NCI-H187 (cell line): ENCODE measurements around the gene CUL9.

Experiments used
- DNase-seq, 2 experiments: peaks; one replicate each; lab custom pipeline; 2025; lab: John Stamatoyannopoulos, UW

CUL9 gene

DNA sequence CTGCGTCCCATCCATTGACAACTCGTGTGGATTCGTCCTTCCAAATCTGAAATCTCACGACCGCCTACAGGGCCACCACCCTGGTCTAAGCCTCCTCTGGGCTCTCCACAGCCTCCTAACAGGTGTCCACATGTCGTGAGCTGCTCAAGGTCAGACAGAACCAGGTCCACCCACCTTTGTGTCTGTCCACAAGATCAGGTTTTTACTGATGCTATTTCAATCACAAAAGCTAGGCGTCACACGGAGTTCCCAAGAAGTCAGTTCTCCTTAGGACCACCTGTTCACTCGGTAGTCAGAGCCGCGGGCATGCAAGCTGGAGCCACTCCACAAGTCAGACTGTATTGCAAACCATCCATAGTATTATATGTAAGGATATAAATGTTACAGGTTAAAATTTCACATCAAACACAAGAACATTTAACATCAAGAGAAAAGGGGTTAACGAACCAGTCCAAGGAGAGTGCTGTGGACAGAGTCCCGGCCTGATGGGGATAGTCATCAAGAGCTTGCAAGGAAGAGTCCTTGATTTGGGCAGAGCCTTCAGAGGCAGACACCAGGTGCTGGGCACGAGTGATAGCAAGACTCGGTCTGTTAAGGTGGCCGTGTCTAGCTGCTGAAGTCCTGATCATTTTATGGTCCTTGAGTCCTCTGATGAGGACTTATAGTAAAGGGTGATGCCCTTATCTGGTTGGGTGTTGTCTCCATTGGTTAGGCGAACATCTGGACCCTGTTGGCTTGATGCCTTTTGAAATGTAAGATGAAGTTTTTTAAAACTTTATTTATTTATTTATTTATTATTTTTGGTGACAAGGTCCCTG, 48.0 kb downstream of the CUL9 start:
- DNase-seq: no peak

DNA sequence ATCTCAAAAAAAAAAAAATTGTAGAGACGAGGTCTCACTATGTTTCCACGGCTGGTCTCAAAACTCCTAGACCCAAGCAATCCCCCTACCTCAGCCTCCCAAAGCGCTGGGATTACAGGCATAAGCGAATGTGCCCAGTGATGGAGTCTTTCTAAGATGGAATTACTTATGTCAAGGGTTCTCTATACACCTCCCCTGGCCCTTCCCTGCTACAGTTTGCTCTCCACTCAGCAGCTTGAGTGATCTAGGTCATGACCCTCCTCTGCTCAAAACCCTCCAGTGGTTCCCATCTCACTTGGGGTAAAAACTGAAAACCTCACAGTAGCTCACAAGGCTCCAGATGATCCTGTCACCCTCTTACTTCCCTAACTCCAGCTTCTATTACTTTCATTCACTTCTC, 49.1 kb downstream of the CUL9 start:
- DNase-seq: no peak

GRCh38 chr6:43231735-43232450, 49.9 kb downstream of the CUL9 start:
- DNase-seq: no peak

GRCh38 chr6:43235841-43236240, 53.8 kb downstream of the CUL9 start:
- no peak for DNase-seq

GRCh38 chr6:43239054-43239453, 57.1 kb downstream of the CUL9 start:
- DNase-seq: no peak

DNA sequence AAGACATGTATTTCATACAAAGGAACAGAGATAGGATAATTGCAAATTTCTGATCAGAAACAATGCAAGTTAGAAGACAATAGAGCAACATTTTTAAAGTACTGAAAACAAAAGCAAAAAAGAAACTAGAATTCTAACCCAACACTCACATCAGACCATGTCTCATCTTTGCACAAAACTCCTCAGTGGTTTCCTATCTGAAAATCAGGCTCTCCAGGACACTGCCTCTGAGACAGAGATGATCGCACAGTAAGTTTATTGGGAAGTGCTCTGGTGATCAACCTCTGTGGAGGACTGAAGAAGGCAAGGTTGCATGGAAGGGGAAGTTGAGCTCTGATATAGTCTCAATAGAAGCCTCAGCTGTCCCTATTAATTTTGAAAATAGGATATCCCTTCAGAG, 59.0 kb downstream of the CUL9 start:
- no peak for DNase-seq

- DNase-seq: no peak
These were observed 59.5 kb downstream of the CUL9 start for GRCh38 chr6:43241446-43241845.

GRCh38 chr6:43242908-43243663, 61.1 kb downstream of the CUL9 start, which contains the start of gene TTBK1:
TTBK1 (plus strand) TSS chr6:43243481; CDS start chr6:43246661, 3,180 bp downstream.
- no peak for DNase-seq

DNA sequence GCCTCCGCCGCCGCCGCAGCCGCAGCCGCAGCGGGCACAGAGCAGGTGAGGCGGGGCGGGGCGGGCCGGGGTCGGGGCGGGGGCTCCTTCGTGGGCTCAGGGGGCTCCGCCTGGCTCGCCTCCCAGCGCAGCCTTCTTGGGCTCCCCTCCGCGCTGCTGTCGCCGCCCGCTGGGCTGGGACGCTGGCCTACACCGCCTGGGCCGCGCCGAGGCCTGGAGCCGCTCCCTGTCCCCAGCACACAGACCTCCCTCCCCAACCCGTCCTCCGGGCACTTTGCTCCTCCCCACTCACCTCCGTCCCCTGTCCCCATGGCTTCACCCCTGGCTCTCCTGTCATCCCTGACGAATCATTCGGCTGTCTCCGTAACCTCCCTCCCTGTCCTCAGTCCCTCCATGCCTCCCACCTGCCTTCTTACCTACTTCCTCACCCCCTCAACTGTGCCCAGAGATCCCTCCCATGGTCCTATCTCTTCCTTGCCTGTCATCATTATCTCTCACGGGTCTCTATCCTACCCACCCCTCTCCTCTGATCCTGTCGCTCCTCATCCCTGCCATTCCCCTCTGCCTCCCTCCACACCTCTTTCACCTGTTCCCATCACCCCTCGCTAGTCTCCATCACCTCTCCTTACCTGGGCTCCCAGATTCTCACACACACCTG, 61.8 kb downstream of the CUL9 start:
- no peak for DNase-seq

GRCh38 chr6:43246301-43247113, 64.5 kb downstream of the CUL9 start:
- DNase-seq: peak in 1 of 2 experiments; percentile 27

- peak; percentile 27 to 79 for DNase-seq
These were observed 65.4 kb downstream of the CUL9 start for GRCh38 chr6:43247114-43247999.

GRCh38 chr6:43248101-43248500, 66.1 kb downstream of the CUL9 start:
- DNase-seq: no peak

DNA sequence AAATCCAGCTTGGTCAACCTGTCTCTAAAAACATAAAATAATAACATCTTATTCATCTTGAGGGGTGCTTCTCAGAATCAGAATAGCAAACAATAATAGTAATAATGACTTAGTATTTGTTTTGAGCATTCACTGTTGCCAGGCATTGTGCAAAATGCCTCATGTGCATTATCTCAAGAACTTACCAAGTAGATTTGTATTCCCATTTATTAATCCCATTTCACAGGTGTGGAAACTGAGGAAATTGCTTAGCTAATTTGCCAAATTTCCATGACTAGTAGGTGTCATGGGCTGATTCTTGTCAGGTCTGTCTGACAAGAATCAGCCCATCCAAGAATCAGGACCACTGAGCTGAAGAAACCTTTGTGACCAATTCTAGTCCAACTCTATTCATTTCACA, 66.8 kb downstream of the CUL9 start:
- DNase-seq: no peak

- DNase-seq: no peak
These were observed 69.0 kb downstream of the CUL9 start for GRCh38 chr6:43250992-43251373.

GRCh38 chr6:43253401-43253800, 71.4 kb downstream of the CUL9 start:
- DNase-seq: no peak

GRCh38 chr6:43254138-43254817, 72.3 kb downstream of the CUL9 start:
- no peak for DNase-seq

- no peak for DNase-seq
These were observed 72.8 kb downstream of the CUL9 start for GRCh38 chr6:43254846-43255245.

- DNase-seq: no peak
These were observed 73.5 kb downstream of the CUL9 start for GRCh38 chr6:43255408-43256054.
